ENCODE measurements around the gene STXBP2.

GRCh38 chr19:7602240-7602934 is 34.5 kb upstream of the STXBP2 start:
- no peak for TF ChIP-seq CTCF (IDR thresholded peaks at IDR 0.05)
- no peak for TF ChIP-seq POLR2A (IDR thresholded peaks at IDR 0.05; ENCODE audit: low read depth)

All from esophagus muscularis mucosa (tissue), 3 donors.